LNCaP clone FGC (cell line): ENCODE results near the gene DNAJC12.

Experiments
- DNase-seq: peaks from one replicate; pipeline ENCODE4 v3.0.0-alpha.2; 2011; ENCODE audit warnings: low read depth
- H3K4me3 ChIP-seq: 2 replicates; pipeline ENCODE4 v1.5.1; 2011; ENCODE audit warnings: mild to moderate bottlenecking, low read depth, low read length, control low read depth
- CTCF ChIP-seq: IDR thresholded peaks from 2 replicates; pipeline ENCODE4 v1.5.1; 2012; ENCODE audit warnings: mild to moderate bottlenecking; ENCODE audit not compliant: control insufficient read depth, insufficient read depth; ENCODE audit errors: extremely low read depth

Gene DNAJC12

GRCh38 chr10:67858971-67859370, 21.0 kb upstream of the DNAJC12 start:
- no peak for TF ChIP-seq CTCF
- no peak overlapping the region for H3K4me3 ChIP-seq

DNA sequence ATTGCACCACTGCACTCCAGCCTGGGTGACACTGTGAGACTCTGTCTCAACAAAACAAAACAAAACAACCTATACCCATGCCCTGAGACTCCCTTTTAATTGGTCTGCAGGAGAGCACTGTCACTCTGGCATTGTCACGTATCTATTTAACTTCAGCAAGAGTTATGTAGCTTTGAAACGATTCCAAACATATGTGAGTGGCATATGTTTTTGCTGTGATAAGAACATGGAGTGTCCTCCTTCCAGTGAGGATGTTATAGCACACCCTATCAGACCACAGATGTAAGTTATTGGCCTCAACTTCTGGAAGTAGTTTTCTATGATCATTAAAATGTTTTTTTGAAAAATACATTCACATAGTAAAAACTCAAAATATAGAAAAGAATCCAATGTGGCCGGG, 15.5 kb upstream of the DNAJC12 start:
- TF ChIP-seq CTCF: no peak
- DNase-seq: no peak
- no peak overlapping the region for H3K4me3 ChIP-seq

More at GRCh38 chr10:67858971-67859370, 21.0 kb upstream of the DNAJC12 start:
- DNase-seq: no peak

DNA sequence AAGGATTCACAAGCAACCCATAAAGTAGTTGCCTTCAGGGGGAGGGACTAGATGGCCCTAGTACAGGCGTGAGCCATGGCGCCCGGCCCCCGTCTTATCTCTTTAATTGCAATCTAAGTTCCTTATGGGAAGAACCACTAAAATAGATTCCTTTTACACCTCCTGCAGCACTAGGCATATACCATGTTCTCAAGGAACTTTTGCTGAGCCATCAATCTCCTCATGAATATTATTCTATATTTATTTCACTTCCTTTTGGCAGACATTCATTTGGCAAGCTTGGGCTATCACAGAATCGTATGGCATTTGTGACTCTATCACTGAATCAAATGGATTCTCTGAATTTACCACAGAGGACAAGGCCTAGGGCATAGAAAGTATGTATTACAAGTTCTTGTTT, 14.8 kb upstream of the DNAJC12 start:
- DNase-seq: no peak
- no peak for TF ChIP-seq CTCF
- no peak overlapping the region for H3K4me3 ChIP-seq

- DNase-seq: no peak
- H3K4me3 ChIP-seq: no peak overlapping the region
- TF ChIP-seq CTCF: no peak
Measured at GRCh38 chr10:67851186-67851585, 13.2 kb upstream of the DNAJC12 start.

DNA sequence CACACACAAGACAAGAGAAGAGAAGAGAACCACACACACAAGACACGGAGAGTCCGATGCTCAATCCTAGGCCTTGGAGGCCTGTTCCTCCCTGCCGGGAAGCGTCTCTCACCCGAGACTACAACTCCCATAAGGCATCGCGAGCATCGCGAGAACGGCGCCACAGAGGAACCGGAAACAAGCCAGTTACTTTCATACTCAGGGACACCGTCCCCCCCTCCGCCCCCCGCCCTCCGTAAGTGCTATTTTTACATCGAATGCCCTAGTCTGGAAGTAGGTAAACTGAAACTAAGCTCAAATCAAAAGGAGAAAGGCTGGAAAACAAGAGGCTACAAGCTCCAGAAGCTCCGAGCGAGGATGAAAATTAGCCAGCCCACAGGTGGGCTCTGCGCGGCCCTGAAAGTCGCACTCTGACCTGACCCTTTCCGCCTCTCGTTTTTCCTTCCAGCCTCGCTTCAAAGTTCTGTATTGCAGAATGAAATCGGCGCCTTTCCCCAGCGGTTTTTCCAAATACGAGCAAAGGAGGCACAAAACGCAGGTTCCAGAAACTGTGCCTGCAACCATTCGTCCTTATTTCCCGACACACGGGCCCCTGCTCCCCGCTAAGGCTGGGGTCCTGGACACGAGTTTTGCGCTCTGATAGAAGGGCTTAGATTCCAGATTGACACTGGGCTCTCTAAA, 11.5 kb upstream of the DNAJC12 start:
- DNase-seq: peak; percentile 78
- no peak for TF ChIP-seq CTCF
- H3K4me3 ChIP-seq: peak overlapping the region; percentile 84

- no peak for TF ChIP-seq CTCF
- DNase-seq: no peak
- H3K4me3 ChIP-seq: no peak overlapping the region
Measured at GRCh38 chr10:67843284-67843683, 5.3 kb upstream of the DNAJC12 start.

DNA sequence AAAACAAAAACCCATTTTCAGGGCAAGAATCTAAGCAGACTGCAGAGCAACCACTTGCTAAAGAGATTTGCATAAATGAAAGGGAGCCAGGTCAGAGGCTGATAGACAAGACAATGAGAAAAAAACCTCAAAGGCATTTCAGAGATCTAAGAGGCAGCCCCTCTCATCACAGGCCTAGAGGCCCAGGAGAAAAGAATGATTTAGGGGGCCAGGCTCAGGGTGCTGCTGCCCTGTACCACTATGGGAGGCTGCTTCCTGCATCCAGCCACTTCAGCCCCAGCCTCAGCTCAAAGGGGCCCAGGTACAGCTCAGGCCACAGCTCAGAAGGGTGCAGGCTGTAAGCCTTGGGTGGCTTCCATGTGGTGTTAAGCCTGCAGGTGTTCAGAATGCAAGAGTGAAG, 3.7 kb upstream of the DNAJC12 start:
- TF ChIP-seq CTCF: no peak
- no peak for DNase-seq
- no peak overlapping the region for H3K4me3 ChIP-seq
